H9 (cell line): Measurements from ENCODE around the gene B9D1. TPM values are rescaled to one million over a fixed set of nuclear protein-coding genes. Genes with fewer than 3 reads are reported as not detected.
A peak's percentile ranks its signal among the peaks of the same experiment; 100 is the strongest.

ENCODE experiments used
- DNase-seq: peaks from one replicate; pipeline ENCODE4 v3.0.0-alpha.2; 2017
- H2AFZ ChIP-seq: one replicate; pipeline ENCODE4 v1.6.1; 2013; ENCODE audit warnings: mild to moderate bottlenecking, low read length, control low read depth, moderate library complexity
- H2AK5ac ChIP-seq: 2 replicates; pipeline ENCODE4 v1.6.1; 2013; ENCODE audit warnings: low read length, control low read depth, mixed read lengths; ENCODE audit not compliant: insufficient read length
- H2BK120ac ChIP-seq: one replicate; pipeline ENCODE4 v1.6.1; 2013; ENCODE audit warnings: low read depth, mild to moderate bottlenecking, low read length, control low read depth, inconsistent platforms; ENCODE audit not compliant: poor library complexity, severe bottlenecking
- H2BK12ac ChIP-seq: 2 replicates; pipeline ENCODE4 v1.6.1; 2013; ENCODE audit warnings: low read length, control low read depth, mixed read lengths, low read depth; ENCODE audit not compliant: insufficient read length
- H2BK15ac ChIP-seq: 2 replicates; pipeline ENCODE4 v1.6.1; 2013; ENCODE audit warnings: low read depth, low read length, control low read depth
- H2BK20ac ChIP-seq: one replicate; pipeline ENCODE4 v1.6.1; 2013; ENCODE audit warnings: low read depth, mild to moderate bottlenecking, low read length, control low read depth, inconsistent platforms; ENCODE audit not compliant: poor library complexity, severe bottlenecking
- H2BK5ac ChIP-seq: 2 replicates; pipeline ENCODE4 v1.6.1; 2013; ENCODE audit warnings: low read length, control low read depth, mixed read lengths; ENCODE audit not compliant: insufficient read length
- H3K14ac ChIP-seq: 2 replicates; pipeline ENCODE4 v1.6.1; 2013; ENCODE audit warnings: low read length, control low read depth; ENCODE audit not compliant: insufficient read depth
- H3K18ac ChIP-seq: 2 replicates; pipeline ENCODE4 v1.6.1; 2013; ENCODE audit warnings: low read depth, mild to moderate bottlenecking, mixed read lengths, low read length, control low read depth; ENCODE audit not compliant: insufficient read length
- H3K23ac ChIP-seq: 2 replicates; pipeline ENCODE4 v1.6.1; 2013; ENCODE audit warnings: low read length, control low read depth, mixed read lengths, low read depth; ENCODE audit not compliant: insufficient read length
- H3K23me2 ChIP-seq: 2 replicates; pipeline ENCODE4 v1.6.1; 2013; ENCODE audit warnings: low read depth, mild to moderate bottlenecking, mixed read lengths, low read length, control low read depth; ENCODE audit not compliant: insufficient read length, poor library complexity, severe bottlenecking
- H3K27ac ChIP-seq: 2 replicates; pipeline ENCODE4 v1.5.1; 2013; ENCODE audit warnings: low read length, control low read depth, mixed read lengths, low read depth; ENCODE audit not compliant: insufficient read length
- H3K27me3 ChIP-seq: 2 replicates; pipeline ENCODE4 v1.6.1; 2013; ENCODE audit warnings: low read length, control low read depth, inconsistent platforms; ENCODE audit not compliant: insufficient read depth
- H3K4ac ChIP-seq: 2 replicates; pipeline ENCODE4 v1.6.1; 2013; ENCODE audit warnings: low read depth, mild to moderate bottlenecking, control low read depth, inconsistent platforms, low read length, moderate library complexity
- H3K4me1 ChIP-seq: 2 replicates; pipeline ENCODE4 v1.6.1; 2013; ENCODE audit warnings: low read length, control low read depth, inconsistent platforms; ENCODE audit not compliant: insufficient read depth
- H3K4me2 ChIP-seq: 2 replicates; pipeline ENCODE4 v1.6.1; 2013; ENCODE audit warnings: low read length, control low read depth, mixed read lengths; ENCODE audit not compliant: insufficient read length, insufficient read depth
- H3K56ac ChIP-seq: 2 replicates; pipeline ENCODE4 v1.6.1; 2013; ENCODE audit warnings: low read depth, mild to moderate bottlenecking, mixed read lengths, low read length, control low read depth; ENCODE audit not compliant: insufficient read length
- H3K79me1 ChIP-seq: 2 replicates; pipeline ENCODE4 v1.6.1; 2013; ENCODE audit warnings: low read depth, mild to moderate bottlenecking, moderate library complexity, low read length, control low read depth, inconsistent platforms; ENCODE audit not compliant: insufficient read depth, poor library complexity, severe bottlenecking
- H3K79me2 ChIP-seq: 2 replicates; pipeline ENCODE4 v1.6.1; 2013; ENCODE audit warnings: low read length, control low read depth, inconsistent platforms; ENCODE audit not compliant: insufficient read depth
- H3K9ac ChIP-seq: 2 replicates; pipeline ENCODE4 v1.6.1; 2013; ENCODE audit warnings: low read length, control low read depth, mixed read lengths; ENCODE audit not compliant: insufficient read length; ENCODE audit errors: extremely low read depth
- H3K9me3 ChIP-seq: one replicate; pipeline ENCODE4 v1.6.1; 2013; ENCODE audit warnings: low read depth, low read length, inconsistent platforms; ENCODE audit not compliant: control insufficient read depth
- H3T11ph ChIP-seq: one replicate; pipeline ENCODE4 v1.6.1; 2013; ENCODE audit warnings: mild to moderate bottlenecking, low read length, control low read depth, inconsistent platforms
- H4K20me1 ChIP-seq: one replicate; pipeline ENCODE4 v1.6.1; 2013; ENCODE audit not compliant: control insufficient read depth, insufficient read length, insufficient read depth
- H4K5ac ChIP-seq: 2 replicates; pipeline ENCODE4 v1.6.1; 2013; ENCODE audit warnings: low read depth, mild to moderate bottlenecking, mixed read lengths, low read length, control low read depth; ENCODE audit not compliant: insufficient read length
- H4K8ac ChIP-seq: replicated peaks from 2 replicates; pipeline ENCODE4 v1.6.1; 2013; ENCODE audit warnings: low read length, control low read depth, mixed read lengths, low read depth; ENCODE audit not compliant: insufficient read length
- H4K91ac ChIP-seq: 2 replicates; pipeline ENCODE4 v1.6.1; 2013; ENCODE audit warnings: low read depth, mild to moderate bottlenecking, moderate library complexity, mixed read lengths, low read length, control low read depth; ENCODE audit not compliant: insufficient read length
- H3K27ac Mint-ChIP-seq, 3 experiments: 2 replicates in 2 of 3; 3 replicates in 1 of 3; pipeline ENCODE4 v1.8.0; 2020 to 2021; ENCODE audit warnings: mixed read lengths in 3 of 3, mild to moderate bottlenecking in 1 of 3, moderate library complexity in 1 of 3
- H3K27me3 Mint-ChIP-seq: 2 replicates; pipeline ENCODE4 v1.8.0; 2021; ENCODE audit warnings: low read depth, mild to moderate bottlenecking, moderate library complexity, mixed read lengths
- H3K36me3 Mint-ChIP-seq, 3 experiments: 2 replicates in 2 of 3; 3 replicates in 1 of 3; pipeline ENCODE4 v1.8.0; 2020 to 2021; ENCODE audit warnings: low read depth in 3 of 3, mixed read lengths in 3 of 3; ENCODE audit not compliant: insufficient read depth in 1 of 3
- H3K4me1 Mint-ChIP-seq, 2 experiments: 2 replicates each; pipeline ENCODE4 v1.8.0; 2020; ENCODE audit warnings: mixed read lengths in 2 of 2
- H3K4me3 Mint-ChIP-seq, 2 experiments: 2 replicates in 1 of 2; 3 replicates in 1 of 2; pipeline ENCODE4 v1.8.0; 2020 to 2021; ENCODE audit warnings: mild to moderate bottlenecking in 2 of 2, mixed read lengths in 2 of 2, moderate library complexity in 1 of 2
- H3K9me3 Mint-ChIP-seq, 2 experiments: 2 replicates in 1 of 2; 3 replicates in 1 of 2; pipeline ENCODE4 v1.8.0; 2020; ENCODE audit warnings: mild to moderate bottlenecking in 2 of 2, mixed read lengths in 2 of 2, moderate library complexity in 1 of 2
- WGBS: extraction: QIAGEN DNeasy Blood & Tissue Kit; methylation state at CpG from one replicate; pipeline ENCODE4 v1.1.7; 2013; ENCODE audit warnings: missing lambda C conversion rate, low lambda C conversion rate, mixed read lengths; ENCODE audit not compliant: insufficient read length; ENCODE audit errors: extremely low coverage; 5-methylcytosine and 5-hydroxymethylcytosine counted together
- total RNA-seq: library from RNA; stranded (reverse); gene quantifications from 2 replicates; pipeline ENCODE4 v1.2.1, GENCODE V29; 2021
- TF ChIP-seq, protein P1 (sequence below): fragments of 200-600 bp; sonication (generic); conservative IDR thresholded peaks from 3 replicates; pipeline ENCODE4 v1.8.0; 2021; ENCODE audit warnings: antibody characterized with exemption, mild to moderate bottlenecking

The B9D1 gene
- total RNA-seq, 1 experiment from 2014 or later, result 30.4 TPM

DNA sequence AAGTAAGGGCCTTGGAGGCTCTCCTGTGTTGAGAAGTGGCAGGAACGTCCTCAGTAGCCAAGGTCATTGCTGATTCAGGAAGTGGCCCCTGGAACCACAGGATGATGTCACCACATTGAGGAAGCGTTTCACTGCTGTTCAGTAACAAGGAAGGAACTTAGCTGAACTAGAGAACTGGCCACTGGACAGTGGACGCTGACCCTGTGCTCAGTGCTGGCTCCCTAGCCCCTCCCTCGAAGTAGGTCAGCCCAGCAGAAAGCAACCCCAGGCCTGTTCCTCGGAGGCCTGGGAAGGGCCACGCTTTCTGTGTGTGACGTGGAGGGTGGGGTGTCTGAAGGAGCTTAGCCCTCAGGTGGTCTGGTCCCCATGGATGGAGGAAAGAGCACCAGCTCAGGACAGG lies 58.3 kb downstream of the B9D1 start:
- Histone ChIP-seq H2BK15ac (no peak overlapping the region), H2BK20ac (no peak overlapping the region), H3K79me1 (no peaks in the 10 kb centered on the region), H4K5ac (no peak overlapping the region), H3K27ac (no peak overlapping the region), H3K4ac (no peak overlapping the region), H2AFZ (no peak overlapping the region), H3K4me2 (no peak overlapping the region), H3K23me2 (no peaks in the 10 kb centered on the region), H2BK5ac (no peak overlapping the region), H3T11ph (no peak overlapping the region), H3K4me1 (no peaks in the 10 kb centered on the region), H3K9ac (no peak overlapping the region), H3K27me3 (no peaks in the 10 kb centered on the region), H2BK12ac (no peak overlapping the region), H2BK120ac (no peak overlapping the region), H2AK5ac (no peak overlapping the region), H3K14ac (no peak overlapping the region), H4K20me1 (no peaks in the 10 kb centered on the region), H3K79me2 (no peaks in the 10 kb centered on the region; the same call in 1 of the 2 replicates), H3K56ac (no peak overlapping the region), H4K8ac (no peak overlapping the region), H3K9me3 (no peaks in the 10 kb centered on the region), H4K91ac (no peak overlapping the region), H3K23ac (no peak overlapping the region), H3K18ac (no peak overlapping the region)
- WGBS, result no CpG with 5 or more reads among the region's 7 CpGs
- H3K27ac Mint-ChIP-seq, result peak overlapping the region in 1 of 3 experiments; percentile 64; a peak in 2 of 7 replicates
- TF ChIP-seq, protein P1, sequence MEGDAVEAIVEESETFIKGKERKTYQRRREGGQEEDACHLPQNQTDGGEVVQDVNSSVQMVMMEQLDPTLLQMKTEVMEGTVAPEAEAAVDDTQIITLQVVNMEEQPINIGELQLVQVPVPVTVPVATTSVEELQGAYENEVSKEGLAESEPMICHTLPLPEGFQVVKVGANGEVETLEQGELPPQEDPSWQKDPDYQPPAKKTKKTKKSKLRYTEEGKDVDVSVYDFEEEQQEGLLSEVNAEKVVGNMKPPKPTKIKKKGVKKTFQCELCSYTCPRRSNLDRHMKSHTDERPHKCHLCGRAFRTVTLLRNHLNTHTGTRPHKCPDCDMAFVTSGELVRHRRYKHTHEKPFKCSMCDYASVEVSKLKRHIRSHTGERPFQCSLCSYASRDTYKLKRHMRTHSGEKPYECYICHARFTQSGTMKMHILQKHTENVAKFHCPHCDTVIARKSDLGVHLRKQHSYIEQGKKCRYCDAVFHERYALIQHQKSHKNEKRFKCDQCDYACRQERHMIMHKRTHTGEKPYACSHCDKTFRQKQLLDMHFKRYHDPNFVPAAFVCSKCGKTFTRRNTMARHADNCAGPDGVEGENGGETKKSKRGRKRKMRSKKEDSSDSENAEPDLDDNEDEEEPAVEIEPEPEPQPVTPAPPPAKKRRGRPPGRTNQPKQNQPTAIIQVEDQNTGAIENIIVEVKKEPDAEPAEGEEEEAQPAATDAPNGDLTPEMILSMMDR, result no peak
- H3K9me3 Mint-ChIP-seq, result no peaks in the 10 kb centered on the region
- no peak overlapping the region for H3K4me3 Mint-ChIP-seq
- no peaks in the 10 kb centered on the region for H3K27me3 Mint-ChIP-seq
- peaks cover 9 to 10% of the 10 kb centered on the region in 2 experiments for H3K4me1 Mint-ChIP-seq
- H3K36me3 Mint-ChIP-seq, result peaks cover 0 to 13% (median 3%) of the 10 kb centered on the region in 3 experiments; a peak in 3 of 7 replicates
- no peak for DNase-seq
